ENCODE results near the gene EPSTI1. TPM values are rescaled to one million over a fixed set of nuclear protein-coding genes. Genes with fewer than 3 reads are reported as not detected.
"Not testable (repeated sequence)": the region's sequence is repeated elsewhere in the genome, so short reads cannot be mapped to it uniquely, and the experiment has no call there.

The EPSTI1 gene, protein sequence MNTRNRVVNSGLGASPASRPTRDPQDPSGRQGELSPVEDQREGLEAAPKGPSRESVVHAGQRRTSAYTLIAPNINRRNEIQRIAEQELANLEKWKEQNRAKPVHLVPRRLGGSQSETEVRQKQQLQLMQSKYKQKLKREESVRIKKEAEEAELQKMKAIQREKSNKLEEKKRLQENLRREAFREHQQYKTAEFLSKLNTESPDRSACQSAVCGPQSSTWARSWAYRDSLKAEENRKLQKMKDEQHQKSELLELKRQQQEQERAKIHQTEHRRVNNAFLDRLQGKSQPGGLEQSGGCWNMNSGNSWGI
- 10 to 100 TPM in 1 of 3 donors, 1 to 10 TPM in 2; 2.7 to 10.5 (median 3.7) TPM for polyA plus RNA-seq

DNA sequence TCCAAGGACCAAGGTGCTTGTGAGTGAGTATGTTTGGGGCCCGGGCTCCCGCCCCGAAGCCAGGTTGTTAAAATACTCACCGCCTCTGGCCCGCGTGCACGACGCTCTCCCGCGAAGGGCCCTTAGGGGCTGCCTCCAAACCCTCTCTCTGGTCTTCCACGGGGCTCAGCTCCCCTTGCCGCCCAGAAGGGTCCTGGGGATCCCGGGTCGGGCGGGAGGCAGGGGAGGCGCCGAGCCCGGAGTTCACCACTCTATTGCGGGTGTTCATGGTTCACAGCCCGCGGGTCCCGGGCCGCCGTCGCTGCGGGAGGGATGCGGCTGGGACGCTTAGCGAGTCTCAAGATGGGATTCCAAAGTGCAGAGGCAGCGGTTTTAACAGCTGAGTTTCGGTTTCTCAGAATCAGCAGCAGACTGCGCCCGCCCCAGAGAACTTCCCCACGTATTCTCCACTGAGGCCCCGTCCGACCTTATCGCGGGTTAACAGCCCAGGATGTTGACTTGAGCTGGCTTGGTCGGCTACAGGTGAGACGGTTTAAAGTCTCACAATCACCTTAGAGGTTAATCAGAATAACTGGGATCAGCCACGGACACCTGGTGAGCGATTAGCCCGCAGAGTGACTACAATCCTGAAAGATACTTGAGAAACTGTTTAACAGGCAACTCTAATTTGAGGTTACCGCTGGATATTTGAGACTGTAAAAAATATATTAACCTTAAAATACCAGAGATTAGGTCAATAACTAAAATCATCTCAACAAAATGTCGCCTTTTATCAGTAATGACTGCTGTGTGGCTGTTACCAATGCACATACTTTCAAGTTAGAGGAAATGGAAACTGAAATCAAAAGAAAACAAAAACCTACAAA is at the start of gene EPSTI1:
EPSTI1 (minus strand) TSS at position 344 of the 866 bp plus-strand sequence; CDS start at position 268, 76 bp downstream.
- 1 to 2% (median 1%) methylated on average over 45 of the region's 45 CpGs for WGBS, 3 donors
- no peak within 1 kb of the TSS for H3K27ac ChIP-seq (ENCODE audit: low read depth, low read length)

DNA sequence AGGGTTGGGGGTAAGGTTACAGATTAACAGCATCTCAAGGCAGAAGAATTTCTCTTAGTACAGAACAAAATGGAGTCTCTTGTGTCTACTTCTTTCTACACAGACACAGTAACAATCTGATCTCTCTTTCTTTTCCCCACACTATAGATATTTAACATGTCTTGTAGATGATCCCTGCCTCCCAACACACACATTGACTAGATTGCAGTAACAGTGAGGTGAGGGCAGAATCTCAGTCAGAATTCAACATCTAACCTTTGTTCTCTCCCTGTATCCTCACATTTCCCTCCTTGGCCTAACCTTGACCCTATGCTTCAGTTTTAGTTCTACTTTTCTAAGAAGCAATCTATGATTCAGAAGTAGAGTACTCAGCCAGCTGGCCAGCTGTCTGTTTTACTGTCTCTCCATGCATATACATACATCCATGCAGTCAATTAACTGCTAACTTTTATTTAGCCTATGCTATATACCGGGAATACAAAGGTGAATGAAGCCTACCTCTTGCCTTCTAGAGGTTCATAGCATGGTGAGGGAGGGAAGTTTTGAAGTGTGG is 49.4 kb upstream of the EPSTI1 start:
- H3K27ac ChIP-seq (ENCODE audit: low read depth, low read length): no peak overlapping the region
- 56 to 95% (median 93%) methylated on average over 1 of the region's 1 CpG for WGBS, 3 donors

DNA sequence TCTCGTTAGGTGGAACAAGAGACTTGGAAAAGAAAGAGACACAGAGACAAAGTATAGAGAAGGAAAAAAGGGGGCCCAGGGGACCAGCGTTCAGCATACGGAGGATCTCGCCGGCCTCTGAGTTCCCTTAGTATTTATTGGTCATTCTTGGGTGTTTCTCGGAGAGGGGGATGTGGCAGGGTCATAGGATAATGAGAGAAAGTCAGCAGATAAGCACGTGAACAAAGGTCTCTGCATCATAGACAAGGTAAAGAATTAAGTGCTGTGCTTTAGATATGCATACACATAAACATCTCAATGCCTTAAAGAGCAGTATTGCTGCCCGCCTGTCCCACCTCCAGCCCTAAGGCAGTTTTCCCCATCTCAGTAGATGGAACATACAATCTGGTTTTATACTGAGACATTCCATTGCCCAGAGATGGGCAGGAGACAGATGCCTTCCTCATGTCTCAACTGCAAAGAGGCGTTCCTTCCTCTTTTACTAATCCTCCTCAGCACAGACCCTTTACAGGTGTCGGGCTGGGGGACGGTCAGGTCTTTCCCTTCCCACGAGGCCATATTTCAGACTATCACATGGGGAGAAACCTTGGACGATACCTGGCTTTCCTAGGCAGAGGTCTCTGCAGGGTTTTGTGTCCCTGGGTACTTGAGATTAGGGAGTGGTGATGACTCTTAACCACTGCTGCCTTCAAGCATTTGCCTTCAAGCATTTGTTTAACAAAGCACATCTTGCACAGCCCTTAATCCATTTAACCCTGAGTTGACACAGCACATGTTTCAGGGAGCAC is 48.7 kb upstream of the EPSTI1 start:
- 88 to 91% (median 88%) methylated on average over 12 to 13 of the region's 13 CpGs for WGBS, 3 donors
- not testable (repeated sequence) for H3K27ac ChIP-seq (ENCODE audit: low read depth, low read length)

DNA sequence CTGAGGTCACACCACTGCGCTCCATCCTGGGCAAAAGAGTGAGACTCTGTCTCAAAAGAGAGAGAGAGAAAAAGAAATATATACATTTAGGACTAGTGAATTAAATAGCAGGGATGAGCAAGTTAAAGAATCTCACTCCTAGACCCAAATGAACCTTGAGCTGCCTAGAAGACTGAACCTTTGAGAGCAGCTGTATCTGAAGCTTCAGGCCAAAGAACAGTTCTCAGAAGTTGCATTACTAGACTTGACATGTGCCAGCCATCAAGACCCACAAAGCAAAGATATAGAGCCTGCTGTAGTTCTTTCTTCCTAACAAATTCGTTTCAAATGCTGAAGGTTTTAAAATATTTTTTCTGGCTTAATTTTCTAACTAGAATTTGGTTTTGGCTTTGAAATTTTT is 47.9 kb upstream of the EPSTI1 start:
- no peak overlapping the region for H3K27ac ChIP-seq (ENCODE audit: low read depth, low read length)
- 95 to 97% (median 95%) methylated on average over 2 of the region's 2 CpGs for WGBS, 3 donors

DNA sequence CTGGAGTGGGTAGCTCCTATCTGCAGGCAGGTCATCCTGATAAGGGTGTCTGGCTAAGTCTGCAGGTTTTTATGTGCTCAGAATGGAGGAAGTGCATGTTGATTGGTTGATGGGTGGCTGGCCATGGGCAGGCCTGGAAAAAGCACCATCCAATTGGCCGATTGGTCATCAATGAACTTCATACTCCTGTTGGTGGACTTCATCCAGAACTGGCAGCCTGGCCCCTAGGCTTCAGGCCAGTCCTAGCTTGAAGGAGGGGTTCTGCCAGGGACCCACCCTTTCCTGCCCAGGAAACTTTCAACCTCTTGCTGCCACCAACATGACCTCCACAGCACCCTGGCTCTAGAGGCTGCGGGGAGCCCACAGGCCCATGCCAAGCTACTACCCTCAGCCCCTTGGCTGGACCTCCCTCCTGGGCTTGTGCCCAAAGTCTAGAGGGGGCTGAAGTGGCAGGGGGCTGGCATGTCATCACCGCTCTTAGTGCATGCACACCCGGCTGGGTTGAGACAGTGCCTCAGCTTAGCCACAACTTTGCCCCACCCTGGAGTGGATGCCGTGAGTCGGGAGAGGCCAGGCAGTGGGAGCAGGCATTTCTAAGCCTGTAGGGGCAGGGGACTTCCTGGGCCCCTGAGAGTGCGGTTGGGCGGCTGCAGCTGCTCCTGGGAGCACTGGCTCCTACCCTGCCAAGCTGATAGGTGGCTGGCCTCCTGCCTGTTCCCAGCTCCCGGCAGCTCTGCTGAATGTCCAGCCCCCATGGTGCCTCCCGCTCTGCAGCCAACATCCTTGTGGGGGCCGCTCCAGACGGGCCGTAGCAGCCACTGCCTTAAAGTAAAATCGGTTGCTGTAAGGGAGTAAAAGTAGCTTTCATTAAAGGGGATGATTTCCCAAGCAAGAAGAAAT is 44.6 kb upstream of the EPSTI1 start:
- H3K27ac ChIP-seq (ENCODE audit: low read depth, low read length): no peak overlapping the region
- 64 to 77% (median 73%) methylated on average over 14 of the region's 14 CpGs for WGBS, 3 donors

DNA sequence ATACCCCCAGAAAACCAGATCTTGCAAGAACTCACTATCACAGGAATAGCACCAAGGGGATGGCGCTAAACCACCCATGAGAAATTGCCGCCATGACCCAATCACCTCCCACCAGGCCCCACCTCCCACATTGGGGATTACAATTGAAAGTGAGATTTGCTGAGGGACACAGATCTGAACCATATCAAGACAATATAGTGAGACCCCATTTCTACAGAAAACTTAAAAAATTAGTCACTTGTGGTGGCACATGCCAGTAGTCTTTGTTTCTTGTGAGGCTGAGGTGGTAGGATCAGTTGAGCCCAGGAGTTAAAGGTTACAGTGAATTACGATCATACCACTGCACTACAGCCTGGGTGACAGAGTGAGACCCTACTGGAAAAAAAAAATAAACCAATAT is 41.0 kb upstream of the EPSTI1 start:
- WGBS, 3 donors: 97 to 98% (median 97%) methylated on average over 3 of the region's 3 CpGs
- no peak overlapping the region for H3K27ac ChIP-seq (ENCODE audit: low read depth, low read length)

DNA sequence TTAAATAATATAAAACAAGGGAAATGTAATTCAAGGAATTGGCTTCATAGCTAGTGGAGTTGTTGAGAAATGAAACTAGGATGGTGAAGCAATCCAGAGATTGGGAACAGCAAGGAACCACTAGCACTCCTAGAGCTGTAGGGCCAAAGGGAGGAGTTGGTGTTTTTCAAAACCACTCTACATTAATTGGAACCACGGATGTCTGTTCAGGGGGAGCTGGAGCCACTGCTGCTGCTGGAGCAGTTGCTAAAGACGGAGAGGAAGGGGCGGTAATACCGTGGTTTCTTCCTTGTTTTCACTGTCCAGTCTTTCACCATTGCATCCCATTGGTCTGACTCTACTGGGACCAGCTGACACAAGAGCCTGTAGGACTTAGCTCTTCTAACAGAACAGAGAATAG is 39.8 kb upstream of the EPSTI1 start:
- no peak overlapping the region for H3K27ac ChIP-seq (ENCODE audit: low read depth, low read length)
- WGBS, 3 donors: 53 to 97% (median 62%) methylated on average over 4 of the region's 4 CpGs

DNA sequence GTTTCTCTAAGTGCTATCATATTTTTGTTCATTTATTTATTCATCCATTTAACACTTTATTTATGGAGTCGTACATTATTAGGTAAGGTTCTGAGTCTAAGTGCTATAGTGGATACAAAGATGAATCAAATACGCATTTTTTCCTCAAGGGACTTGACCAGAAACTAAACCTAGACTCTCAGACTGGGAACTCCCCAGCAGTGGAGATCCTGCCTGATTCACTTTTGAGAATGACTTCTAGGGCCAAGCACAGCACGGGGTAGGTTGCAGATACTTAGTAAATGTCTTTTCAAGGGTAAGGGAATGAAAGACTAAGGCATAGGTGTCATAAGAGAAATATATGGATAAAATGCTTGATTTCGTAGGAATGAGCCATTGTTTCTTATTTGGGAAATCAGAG is 38.5 kb upstream of the EPSTI1 start:
- 93 to 95% (median 94%) methylated on average over 4 of the region's 4 CpGs for WGBS, 3 donors
- H3K27ac ChIP-seq (ENCODE audit: low read depth, low read length): no peak overlapping the region

DNA sequence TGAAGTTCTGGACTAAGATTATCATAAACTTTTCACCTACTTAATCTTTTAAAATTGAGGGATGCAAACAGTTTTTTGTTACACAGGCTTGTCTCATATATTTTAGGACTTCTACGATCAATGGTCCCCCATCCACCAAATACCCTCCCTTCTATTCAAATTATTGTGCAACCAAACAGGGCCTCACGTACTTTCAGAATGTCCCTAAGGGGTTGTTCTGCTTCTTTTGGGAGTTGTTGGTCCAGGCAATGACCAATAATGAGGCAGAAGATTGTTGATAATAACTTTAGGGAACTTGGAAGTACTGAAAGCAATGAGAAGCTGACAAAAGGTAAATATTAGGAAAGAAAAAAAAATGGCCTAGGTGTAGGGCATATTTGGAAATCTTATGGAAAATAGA is 34.2 kb upstream of the EPSTI1 start:
- 39 to 69% (median 40%) methylated on average over 2 of the region's 2 CpGs for WGBS, 3 donors
- no peak overlapping the region for H3K27ac ChIP-seq (ENCODE audit: low read depth, low read length)

DNA sequence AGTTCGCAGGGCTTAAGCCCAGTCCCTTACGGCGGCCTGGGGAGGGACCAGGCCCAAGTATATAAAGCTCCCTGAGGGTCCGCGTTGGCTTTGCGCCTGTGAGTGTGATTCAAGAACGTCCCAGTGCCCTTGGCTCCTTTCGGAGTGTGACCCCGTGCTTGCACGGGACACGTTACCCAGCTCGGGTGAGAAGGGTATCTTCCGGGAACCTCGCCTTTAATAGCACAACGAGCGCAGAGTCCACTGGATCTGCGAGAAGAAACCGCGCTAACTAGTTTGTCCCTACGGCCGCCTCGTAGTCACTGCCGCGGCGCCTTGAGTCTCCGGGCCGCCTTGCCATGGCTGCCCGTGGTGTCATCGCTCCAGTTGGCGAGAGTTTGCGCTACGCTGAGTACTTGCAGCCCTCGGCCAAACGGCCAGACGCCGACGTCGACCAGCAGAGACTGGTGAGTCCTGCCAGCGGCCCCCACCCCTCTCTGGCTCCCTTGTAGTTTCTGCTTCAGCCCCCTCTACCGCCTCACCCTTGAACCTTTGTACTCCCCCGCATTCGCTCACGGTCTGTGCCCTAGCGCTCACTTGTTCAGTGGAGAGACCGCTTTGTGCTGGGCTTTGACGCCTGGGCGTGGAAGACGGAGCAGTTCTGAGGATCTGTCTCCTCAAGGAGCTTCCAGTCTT is 31.4 kb upstream of the EPSTI1 start, which contains the start of gene DNAJC15:
DNAJC15 (plus strand) TSS at position 298 of the 675 bp plus-strand sequence; CDS start at position 339, 41 bp downstream.
- WGBS, 3 donors: 4 to 5% (median 5%) methylated on average over 48 of the region's 48 CpGs
- H3K27ac ChIP-seq (ENCODE audit: low read depth, low read length): no peak within 1 kb of the TSS

DNA sequence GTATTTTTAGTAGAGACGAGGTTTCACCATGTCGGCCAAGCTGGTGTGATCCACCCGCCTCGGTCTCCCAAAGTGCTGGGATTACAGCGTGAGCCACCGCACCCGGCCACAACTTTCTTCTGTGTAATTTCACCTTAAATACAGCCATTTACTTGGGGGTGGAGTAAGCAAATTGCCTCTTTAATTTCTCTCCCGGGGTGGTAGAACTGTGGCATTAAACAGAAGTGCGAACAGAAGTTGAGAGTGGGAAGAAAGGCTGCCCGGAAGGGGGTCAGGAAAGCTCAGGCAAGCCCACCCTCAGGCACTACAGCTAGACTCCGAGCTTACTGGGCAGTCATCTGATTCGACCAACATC is 30.9 kb upstream of the EPSTI1 start:
- WGBS, 3 donors: 63 to 71% (median 71%) methylated on average over 12 of the region's 12 CpGs
- H3K27ac ChIP-seq (ENCODE audit: low read depth, low read length): no peak overlapping the region

DNA sequence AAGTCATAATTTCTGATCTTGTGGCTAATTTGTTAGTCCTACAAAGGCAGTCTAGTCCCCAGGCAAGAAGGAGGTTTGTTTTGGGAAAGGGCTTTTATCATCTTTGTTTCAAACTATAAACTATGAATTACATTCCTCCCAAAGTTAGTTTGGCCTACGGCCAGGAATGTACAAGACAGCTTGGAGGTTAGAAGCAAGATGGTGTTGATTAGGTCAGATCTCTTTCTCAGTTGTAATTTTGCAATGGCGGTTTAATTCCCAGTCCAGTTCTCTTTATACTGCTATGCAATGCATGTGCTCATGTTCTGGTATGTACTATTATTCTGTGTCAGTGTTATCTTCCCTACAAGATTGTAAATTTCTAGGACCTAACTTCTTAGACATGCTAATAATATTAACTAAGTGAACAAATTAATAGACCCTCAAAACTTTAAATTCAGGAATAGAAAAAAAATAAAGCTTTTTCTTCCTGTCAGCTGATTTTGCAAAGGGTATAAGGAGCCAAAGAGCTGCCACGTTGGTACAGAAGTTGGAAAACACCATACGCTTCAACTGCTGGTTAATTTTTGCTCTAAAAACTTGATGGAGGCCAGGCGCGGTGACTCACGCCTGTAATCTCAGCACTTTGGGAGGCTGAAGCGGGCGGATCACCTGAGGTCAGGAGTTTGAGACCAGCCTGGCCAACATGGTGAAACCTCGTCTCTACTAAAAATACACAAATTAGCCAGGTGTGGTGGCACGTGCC is 30.1 kb upstream of the EPSTI1 start:
- WGBS, 3 donors: 81 to 90% (median 81%) methylated on average over 11 of the region's 11 CpGs
- H3K27ac ChIP-seq (ENCODE audit: low read depth, low read length): no peak overlapping the region

DNA sequence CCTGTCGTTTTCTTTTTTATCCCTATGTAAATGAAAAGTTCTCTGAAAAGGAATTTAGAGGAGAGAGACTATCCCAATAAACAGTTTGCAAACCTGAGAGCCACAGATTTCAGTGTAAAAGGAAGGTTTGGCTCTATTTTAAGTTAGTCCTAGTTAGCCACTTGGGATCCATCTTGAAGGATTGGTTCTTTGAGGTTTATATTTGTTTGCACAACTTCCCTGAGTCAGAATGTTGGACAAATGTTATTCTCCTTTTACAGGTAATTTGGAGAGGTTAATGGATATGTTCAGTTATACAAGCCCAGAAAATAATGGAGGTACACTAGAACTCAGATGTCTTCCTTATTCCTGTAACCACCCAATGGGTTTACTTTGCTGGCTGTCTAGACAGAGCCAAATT is 28.8 kb upstream of the EPSTI1 start:
- WGBS, 3 donors: 68 to 77% (median 74%) methylated on average over 1 of the region's 1 CpG
- no peak overlapping the region for H3K27ac ChIP-seq (ENCODE audit: low read depth, low read length)

DNA sequence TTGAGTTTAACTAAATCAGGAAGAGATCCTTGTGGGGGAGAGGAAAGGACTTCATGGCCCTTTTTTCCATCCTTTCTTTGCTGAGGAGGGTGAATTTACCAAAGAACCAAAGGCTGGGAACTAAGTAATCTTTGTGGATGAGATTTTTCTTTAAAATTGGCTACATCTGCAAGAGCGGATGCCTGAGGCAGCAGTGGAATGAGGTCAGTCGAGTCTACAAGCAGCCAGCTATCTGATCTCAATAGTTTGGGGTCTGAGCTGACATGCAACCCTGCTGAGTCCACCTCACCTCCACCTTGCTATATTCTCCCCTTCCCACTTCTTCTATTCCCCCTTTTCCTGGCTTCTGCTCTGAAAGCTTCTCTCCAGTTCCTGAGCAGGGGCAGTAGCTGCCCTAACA is 27.8 kb upstream of the EPSTI1 start:
- WGBS, 3 donors: 49 to 67% (median 58%) methylated on average over 2 of the region's 2 CpGs
- H3K27ac ChIP-seq (ENCODE audit: low read depth, low read length): no peak overlapping the region

DNA sequence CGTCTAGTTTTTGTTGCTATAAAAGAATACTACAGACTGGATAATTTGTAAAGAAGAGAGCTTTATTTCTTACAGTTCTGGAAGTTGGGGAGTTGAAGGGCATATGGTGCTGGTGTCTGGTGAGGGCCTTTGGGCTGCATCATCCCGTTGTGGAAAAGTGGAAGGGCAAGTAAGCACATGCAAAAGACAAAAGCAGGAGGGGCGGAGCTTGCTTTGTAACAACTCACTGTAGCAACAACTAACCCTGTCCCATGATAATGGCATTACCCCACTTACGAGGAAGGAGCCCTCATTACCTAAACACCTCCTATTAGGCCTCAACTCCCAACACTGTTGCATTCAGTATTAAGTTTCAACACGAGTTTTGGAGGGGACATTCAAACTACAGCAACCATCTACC is 24.2 kb upstream of the EPSTI1 start:
- WGBS, 3 donors: 84 to 86% (median 85%) methylated on average over 5 of the region's 5 CpGs

DNA sequence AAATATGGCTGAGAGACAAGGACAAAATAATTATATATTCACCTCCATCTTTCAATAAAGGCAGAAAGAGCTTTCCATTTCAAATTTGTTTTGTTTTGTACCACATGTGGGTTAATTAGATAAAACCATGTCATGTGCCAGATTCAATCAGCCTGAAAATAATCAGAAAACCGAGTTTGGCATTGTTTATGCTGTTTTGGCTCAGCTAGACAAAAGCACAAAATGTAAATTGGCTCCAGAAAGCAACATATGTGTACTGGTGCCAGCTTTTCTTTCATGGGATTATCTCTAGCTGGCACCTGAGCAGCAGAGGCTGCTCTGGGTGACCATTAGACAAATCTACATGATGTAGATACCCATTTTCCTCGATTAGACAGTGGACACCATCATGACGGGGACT is 22.1 kb upstream of the EPSTI1 start:
- H3K27ac ChIP-seq (ENCODE audit: low read depth, low read length): no peak overlapping the region
- 70 to 73% (median 72%) methylated on average over 3 of the region's 3 CpGs for WGBS, 3 donors

More for the DNA sequence above, 24.2 kb upstream of the EPSTI1 start:
- no peak overlapping the region for H3K27ac ChIP-seq (ENCODE audit: low read depth, low read length)
